ENCODE data around the gene EVC. TPM values are rescaled to one million over a fixed set of nuclear protein-coding genes. Genes with fewer than 3 reads are reported as not detected.
A peak's percentile ranks its signal among the peaks of the same experiment; 100 is the strongest.
"Not testable (repeated sequence)": the region's sequence is repeated elsewhere in the genome, so short reads cannot be mapped to it uniquely, and the experiment has no call there.

EVC gene
- total RNA-seq, 2 experiments from 2014 or later: 0.17 TPM; not detected in 1

DNA sequence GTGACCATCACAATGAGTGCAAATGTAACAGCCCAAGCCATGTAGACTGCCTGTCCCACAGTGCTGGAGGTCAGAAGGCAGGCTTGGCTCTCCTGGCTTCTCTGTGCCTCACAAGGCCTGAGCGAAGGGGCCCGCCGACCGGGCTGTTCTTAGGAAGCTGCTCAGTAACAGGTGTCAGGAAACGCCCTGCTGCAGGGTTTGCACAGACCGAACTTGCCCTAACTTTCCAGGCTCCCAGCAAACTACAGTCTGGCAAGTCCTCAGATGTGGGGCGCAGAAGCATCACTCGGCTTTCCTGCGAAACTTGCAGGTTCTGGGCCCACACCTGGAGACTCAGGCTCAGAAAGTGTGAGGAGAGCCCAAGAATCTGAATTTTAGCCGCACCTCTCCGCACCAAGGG, 94.3 kb downstream of the EVC start:
- H3K4me3 Mint-ChIP-seq: no peak overlapping the region
- H3K27me3 Mint-ChIP-seq (ENCODE audit: low read depth): no peaks in the 10 kb centered on the region
- H3K36me3 Mint-ChIP-seq (ENCODE audit: low read depth): no peaks in the 10 kb centered on the region
- no peaks in the 10 kb centered on the region for H3K4me1 Mint-ChIP-seq (ENCODE audit: low read depth)
- DNase-seq: no peak
- CTCF ChIA-PET: no interaction called here
- intact Hi-C loops (cut with micrococcal nuclease): no loop called here
- no peak overlapping the region for H3K27ac Mint-ChIP-seq
- no peaks in the 10 kb centered on the region for H3K9me3 Mint-ChIP-seq

- Mint-ChIP-seq H3K9me3 (peaks cover 3% of the 10 kb centered on the region), H3K4me1 (ENCODE audit: low read depth) (no peaks in the 10 kb centered on the region), H3K4me3 (no peak overlapping the region), H3K36me3 (ENCODE audit: low read depth) (no peaks in the 10 kb centered on the region), H3K27me3 (ENCODE audit: low read depth) (no peaks in the 10 kb centered on the region), H3K27ac (no peak overlapping the region)
- DNase-seq: no peak
- intact Hi-C loops (cut with micrococcal nuclease): no loop called here
- CTCF ChIA-PET: no interaction called here
These were observed 97.2 kb downstream of the EVC start for GRCh38 chr4:5808081-5808741.

DNA sequence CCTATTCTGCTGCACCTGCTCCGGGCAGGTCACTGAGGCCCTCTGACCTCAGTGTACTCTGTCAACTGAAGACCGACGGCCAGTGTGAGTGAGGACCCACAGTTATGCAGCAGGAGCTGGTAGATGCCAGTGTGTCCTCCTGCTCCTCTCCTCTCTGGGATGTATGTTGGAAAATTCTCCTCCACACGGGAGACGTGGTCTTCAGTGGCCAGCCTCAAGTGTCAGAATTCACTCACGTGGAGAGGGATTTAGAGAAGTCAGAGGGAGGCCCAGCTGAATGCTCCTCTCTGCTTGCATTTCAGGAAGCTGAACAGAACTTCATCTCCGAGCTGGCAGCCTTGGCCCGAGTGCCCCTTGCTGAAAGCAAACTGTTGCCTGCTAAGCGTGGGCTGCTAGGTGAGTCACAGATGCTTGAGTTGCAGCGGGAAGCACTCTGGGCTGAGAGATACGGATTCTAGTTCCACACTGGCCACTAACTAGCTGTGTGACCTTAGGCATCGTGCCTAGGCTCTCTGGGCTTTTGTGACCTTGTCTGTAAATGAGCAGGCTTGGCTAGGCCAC, 98.3 kb downstream of the EVC start:
- Mint-ChIP-seq H3K4me3 (no peak overlapping the region), H3K27me3 (ENCODE audit: low read depth) (no peaks in the 10 kb centered on the region), H3K27ac (no peak overlapping the region), H3K9me3 (peaks cover 3% of the 10 kb centered on the region), H3K4me1 (ENCODE audit: low read depth) (no peaks in the 10 kb centered on the region), H3K36me3 (ENCODE audit: low read depth) (no peaks in the 10 kb centered on the region)
- intact Hi-C loops (cut with micrococcal nuclease): no loop called here
- CTCF ChIA-PET: no interaction called here
- no peak for DNase-seq

- Mint-ChIP-seq H3K36me3 (ENCODE audit: low read depth) (no peaks in the 10 kb centered on the region), H3K4me3 (no peak overlapping the region), H3K27me3 (ENCODE audit: low read depth) (no peaks in the 10 kb centered on the region), H3K27ac (no peak overlapping the region), H3K9me3 (peaks cover 3% of the 10 kb centered on the region), H3K4me1 (ENCODE audit: low read depth) (no peaks in the 10 kb centered on the region)
- CTCF ChIA-PET: no interaction called here
- no peak for DNase-seq
- intact Hi-C loops (cut with micrococcal nuclease): no loop called here
These were observed 99.2 kb downstream of the EVC start for GRCh38 chr4:5810151-5810550.

DNA sequence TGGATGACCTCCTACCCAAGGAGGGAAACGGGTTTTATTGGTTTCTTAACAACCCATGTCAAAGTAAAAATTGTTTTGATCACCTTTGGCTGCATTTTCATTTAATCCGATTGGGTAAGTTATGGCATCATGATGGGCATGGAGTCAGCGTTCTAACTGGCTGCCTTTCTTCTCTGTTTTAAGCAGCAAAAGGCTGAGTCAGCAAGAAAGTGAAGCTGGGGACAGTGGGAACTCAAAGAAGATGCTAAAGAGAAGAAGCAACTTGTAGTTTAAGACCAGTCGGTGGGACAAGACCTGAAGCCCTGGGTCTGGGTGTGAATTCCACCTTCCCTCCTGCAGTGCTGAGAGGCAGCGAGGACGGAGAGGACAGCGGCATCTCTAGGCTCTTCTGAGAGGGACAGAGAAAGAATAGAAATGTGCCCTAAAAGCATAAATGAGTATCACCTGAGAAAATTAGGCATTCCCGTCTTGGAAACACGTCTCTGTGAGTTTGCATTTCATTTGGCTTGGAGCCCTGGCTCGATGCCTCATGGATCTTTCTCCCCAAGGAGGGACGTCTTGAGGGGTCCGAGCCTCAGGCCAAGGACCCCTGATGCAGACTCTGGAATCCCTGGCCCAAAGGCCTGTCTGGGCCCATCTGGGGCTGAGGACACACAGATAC, 99.9 kb downstream of the EVC start:
- H3K27me3 Mint-ChIP-seq (ENCODE audit: low read depth): no peaks in the 10 kb centered on the region
- H3K27ac Mint-ChIP-seq: no peak overlapping the region
- CTCF ChIA-PET: no interaction called here
- H3K36me3 Mint-ChIP-seq (ENCODE audit: low read depth): no peaks in the 10 kb centered on the region
- intact Hi-C loops (cut with micrococcal nuclease): no loop called here
- peaks cover 3% of the 10 kb centered on the region for H3K9me3 Mint-ChIP-seq
- H3K4me1 Mint-ChIP-seq (ENCODE audit: low read depth): no peaks in the 10 kb centered on the region
- DNase-seq: no peak
- H3K4me3 Mint-ChIP-seq: no peak overlapping the region

GRCh38 chr4:5812057-5812456, 101.1 kb downstream of the EVC start:
- intact Hi-C loops (cut with micrococcal nuclease): loop anchor here (2.0 kb wide), 1 partner anchor 1323 kb away; no protein-coding TSS in a partner anchor

DNA sequence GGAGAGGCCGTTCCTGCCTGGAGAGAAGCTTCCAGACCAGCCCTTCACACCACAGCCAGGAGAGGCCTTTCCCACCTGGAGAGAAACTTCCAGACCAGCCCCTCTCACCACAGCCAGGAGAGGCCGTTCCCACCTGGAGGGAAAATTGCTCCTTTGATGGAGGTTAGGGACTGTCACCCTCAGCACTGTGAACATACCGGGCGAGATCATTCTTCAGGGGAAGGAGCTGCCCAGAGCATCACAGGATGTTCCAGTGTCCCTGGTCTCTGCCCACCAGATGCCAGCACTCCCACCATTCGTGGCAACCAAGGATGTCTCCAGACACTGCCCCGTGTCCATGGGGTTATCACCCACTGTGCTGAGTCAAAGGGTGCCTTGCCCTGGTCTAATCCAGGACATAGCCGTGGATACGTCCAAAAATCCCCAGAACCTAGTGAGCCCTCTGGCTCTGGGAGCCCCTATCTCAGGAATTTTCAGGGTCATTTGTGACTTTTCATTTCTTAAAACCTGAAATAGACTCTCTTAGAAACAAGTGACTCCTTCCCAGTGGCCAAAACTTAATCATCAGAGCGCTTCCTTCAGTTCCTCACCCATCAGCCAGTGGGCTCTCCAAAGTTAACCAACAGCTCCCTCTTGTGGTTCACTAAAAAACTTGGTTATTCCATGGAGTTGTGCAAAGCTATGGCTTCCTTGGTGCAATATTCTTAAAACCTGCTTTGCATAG, 101.7 kb downstream of the EVC start:
- Mint-ChIP-seq H3K27ac (no peak overlapping the region), H3K9me3 (peaks cover 3% of the 10 kb centered on the region), H3K36me3 (ENCODE audit: low read depth) (no peaks in the 10 kb centered on the region), H3K4me3 (no peak overlapping the region), H3K4me1 (ENCODE audit: low read depth) (no peaks in the 10 kb centered on the region), H3K27me3 (ENCODE audit: low read depth) (no peaks in the 10 kb centered on the region)
- intact Hi-C loops (cut with micrococcal nuclease): loop anchor here (1.0 to 2.0 kb wide), 3 partner anchors 762 to 1324 kb away; no protein-coding TSS in a partner anchor
- CTCF ChIA-PET: interaction anchor here (0.7 to 1.1 kb wide), 4 partner anchors 9 to 179 kb away, joined by 3 read pairs; no protein-coding TSS in a partner anchor
- peak; percentile 31 for DNase-seq

More at GRCh38 chr4:5812057-5812456, 101.1 kb downstream of the EVC start:
- H3K9me3 Mint-ChIP-seq; DNase-seq; H3K4me3 Mint-ChIP-seq; H3K27me3 Mint-ChIP-seq (ENCODE audit: low read depth); H3K27ac Mint-ChIP-seq; H3K36me3 Mint-ChIP-seq (ENCODE audit: low read depth); H3K4me1 Mint-ChIP-seq (ENCODE audit: low read depth): not testable (repeated sequence)
- CTCF ChIA-PET: interaction anchor here (0.6 to 1.1 kb wide), 7 partner anchors 8 to 1322 kb away, joined by 3 to 4 read pairs (median 3); no protein-coding TSS in a partner anchor

DNA sequence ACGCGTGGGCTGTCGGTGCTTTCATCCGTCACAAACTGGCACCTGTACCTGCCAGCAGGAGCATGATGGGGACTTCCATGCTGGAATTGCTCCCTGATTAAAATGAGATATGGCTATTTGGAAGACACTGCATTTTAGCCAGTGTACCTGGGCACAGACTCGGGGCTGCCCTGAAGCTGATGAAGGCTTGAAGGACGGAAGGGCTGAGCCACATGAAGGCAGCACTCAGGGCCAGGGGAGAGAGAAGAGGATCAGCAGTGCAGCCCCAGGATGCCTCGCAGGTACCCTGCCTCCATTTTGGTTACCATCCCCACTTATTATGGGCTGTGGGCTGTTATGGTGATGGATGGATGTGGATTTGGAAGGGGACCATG, 102.9 kb downstream of the EVC start:
- intact Hi-C loops (cut with micrococcal nuclease): loop anchor here (1.0 to 2.0 kb wide), 3 partner anchors 764 to 1325 kb away; no protein-coding TSS in a partner anchor
- H3K4me3 Mint-ChIP-seq: no peak overlapping the region
- H3K4me1 Mint-ChIP-seq (ENCODE audit: low read depth): no peaks in the 10 kb centered on the region
- DNase-seq: no peak
- no peaks in the 10 kb centered on the region for H3K36me3 Mint-ChIP-seq (ENCODE audit: low read depth)
- no peaks in the 10 kb centered on the region for H3K27me3 Mint-ChIP-seq (ENCODE audit: low read depth)
- peaks cover 3% of the 10 kb centered on the region for H3K9me3 Mint-ChIP-seq
- CTCF ChIA-PET: no interaction called here
- H3K27ac Mint-ChIP-seq: no peak overlapping the region

GRCh38 chr4:5814421-5814820, 103.4 kb downstream of the EVC start:
- H3K36me3 Mint-ChIP-seq (ENCODE audit: low read depth): no peaks in the 10 kb centered on the region
- no peak for DNase-seq
- no peaks in the 10 kb centered on the region for H3K4me1 Mint-ChIP-seq (ENCODE audit: low read depth)
- no peaks in the 10 kb centered on the region for H3K27me3 Mint-ChIP-seq (ENCODE audit: low read depth)
- H3K4me3 Mint-ChIP-seq: no peak overlapping the region
- CTCF ChIA-PET: no interaction called here
- H3K27ac Mint-ChIP-seq: no peak overlapping the region
- peaks cover 3% of the 10 kb centered on the region for H3K9me3 Mint-ChIP-seq
- intact Hi-C loops (cut with micrococcal nuclease): no loop called here

GRCh38 chr4:5815641-5816040, 104.6 kb downstream of the EVC start:
- Mint-ChIP-seq H3K27me3 (ENCODE audit: low read depth) (no peaks in the 10 kb centered on the region), H3K27ac (no peak overlapping the region), H3K4me3 (no peak overlapping the region), H3K4me1 (ENCODE audit: low read depth) (no peaks in the 10 kb centered on the region), H3K36me3 (ENCODE audit: low read depth) (no peaks in the 10 kb centered on the region), H3K9me3 (peaks cover 3% of the 10 kb centered on the region)
- intact Hi-C loops (cut with micrococcal nuclease): no loop called here
- no peak for DNase-seq
- CTCF ChIA-PET: no interaction called here

GRCh38 chr4:5816101-5816500, 105.1 kb downstream of the EVC start:
- no peak overlapping the region for H3K4me3 Mint-ChIP-seq
- DNase-seq: no peak
- intact Hi-C loops (cut with micrococcal nuclease): no loop called here
- H3K4me1 Mint-ChIP-seq (ENCODE audit: low read depth): no peaks in the 10 kb centered on the region
- peaks cover 1% of the 10 kb centered on the region for H3K9me3 Mint-ChIP-seq
- H3K36me3 Mint-ChIP-seq (ENCODE audit: low read depth): no peaks in the 10 kb centered on the region
- H3K27ac Mint-ChIP-seq: no peak overlapping the region
- CTCF ChIA-PET: no interaction called here
- no peaks in the 10 kb centered on the region for H3K27me3 Mint-ChIP-seq (ENCODE audit: low read depth)

GRCh38 chr4:5816851-5817375, 105.9 kb downstream of the EVC start:
- intact Hi-C loops (cut with micrococcal nuclease): no loop called here
- Mint-ChIP-seq H3K4me1 (ENCODE audit: low read depth) (no peaks in the 10 kb centered on the region), H3K9me3 (peaks cover 1% of the 10 kb centered on the region), H3K27me3 (ENCODE audit: low read depth) (no peaks in the 10 kb centered on the region), H3K27ac (no peak overlapping the region), H3K36me3 (ENCODE audit: low read depth) (no peaks in the 10 kb centered on the region), H3K4me3 (no peak overlapping the region)
- no peak for DNase-seq
- CTCF ChIA-PET: no interaction called here

Measured in activated naive CD4-positive, alpha-beta T cell treated with anti-CD3 and anti-CD28 coated beads for 36 hours (primary cell).